Dermis microvascular lymphatic vessel endothelial cell (primary cell): ENCODE data around the gene SCFD2. TPM values are rescaled to one million over a fixed set of nuclear protein-coding genes. Genes with fewer than 3 reads are reported as not detected.
A peak's percentile ranks its signal among the peaks of the same experiment; 100 is the strongest.

Source experiments
- DNase-seq, 2 donors: peaks; one replicate each; pipeline versions ENCODE4 v3.0.0 to v3.0.0-alpha.2; 2010; ENCODE audit warnings: low read depth in 2 of 2
- total RNA-seq: library from RNA; depleted of rRNA; stranded (reverse); fragments of >200 nt; gene quantifications from 2 replicates; pipeline ENCODE4 v1.2.1, GENCODE V29; 2014

The SCFD2 gene
- total RNA-seq, 1 donor from 2014 or later = 11.3 TPM

GRCh38 chr4:53016099-53016820 lies 349.6 kb downstream of the SCFD2 start:
- DNase-seq = no peak

- DNase-seq = peak; percentile 72 to 74
Measured at GRCh38 chr4:53015681-53016080, 350.2 kb downstream of the SCFD2 start.

GRCh38 chr4:53014881-53015280 lies 351.0 kb downstream of the SCFD2 start:
- DNase-seq = no peak

- no peak for DNase-seq
Measured at GRCh38 chr4:53013873-53014775, 351.7 kb downstream of the SCFD2 start.

GRCh38 chr4:53012738-53013137 lies 353.1 kb downstream of the SCFD2 start:
- DNase-seq = peak in 1 of 2 donors; percentile 47

GRCh38 chr4:53011259-53011905 lies 354.5 kb downstream of the SCFD2 start:
- peak in 1 of 2 donors; percentile 44 for DNase-seq

GRCh38 chr4:53010318-53010717 lies 355.5 kb downstream of the SCFD2 start:
- no peak for DNase-seq

GRCh38 chr4:53009824-53010223 lies 356.0 kb downstream of the SCFD2 start:
- no peak for DNase-seq

GRCh38 chr4:53007024-53007423 lies 358.8 kb downstream of the SCFD2 start:
- DNase-seq = no peak

GRCh38 chr4:53005808-53006207 lies 360.1 kb downstream of the SCFD2 start:
- DNase-seq = no peak

- no peak for DNase-seq
Measured at GRCh38 chr4:53005149-53005546, 360.7 kb downstream of the SCFD2 start.

GRCh38 chr4:53004497-53005148 lies 361.2 kb downstream of the SCFD2 start:
- DNase-seq = no peak

GRCh38 chr4:53003959-53004358 lies 361.9 kb downstream of the SCFD2 start:
- DNase-seq = no peak

GRCh38 chr4:53000560-53000959 lies 365.3 kb downstream of the SCFD2 start:
- no peak for DNase-seq

GRCh38 chr4:52999626-53000025 lies 366.2 kb downstream of the SCFD2 start:
- no peak for DNase-seq

- no peak for DNase-seq
Measured at GRCh38 chr4:52998413-52998812, 367.4 kb downstream of the SCFD2 start.

- DNase-seq = no peak
Measured at GRCh38 chr4:52997132-52997416, 368.8 kb downstream of the SCFD2 start.

- peak in 1 of 2 donors; percentile 64 for DNase-seq
Measured at GRCh38 chr4:52996261-52997131, 369.4 kb downstream of the SCFD2 start.

- DNase-seq = no peak
Measured at GRCh38 chr4:52995360-52996030, 370.4 kb downstream of the SCFD2 start.

- DNase-seq = no peak
Measured at GRCh38 chr4:52994567-52994966, 371.3 kb downstream of the SCFD2 start.
